H9 (cell line): ENCODE measurements around the gene SP5. TPM values are rescaled to one million over a fixed set of nuclear protein-coding genes. Genes with fewer than 3 reads are reported as not detected.

ENCODE experiments used
- DNase-seq: peaks from one replicate; pipeline ENCODE4 v3.0.0-alpha.2; 2017
- H2AFZ ChIP-seq: one replicate; pipeline ENCODE4 v1.6.1; 2013; ENCODE audit warnings: mild to moderate bottlenecking, low read length, control low read depth, moderate library complexity
- H2AK5ac ChIP-seq: 2 replicates; pipeline ENCODE4 v1.6.1; 2013; ENCODE audit warnings: low read length, control low read depth, mixed read lengths; ENCODE audit not compliant: insufficient read length
- H2BK120ac ChIP-seq: one replicate; pipeline ENCODE4 v1.6.1; 2013; ENCODE audit warnings: low read depth, mild to moderate bottlenecking, low read length, control low read depth, inconsistent platforms; ENCODE audit not compliant: poor library complexity, severe bottlenecking
- H2BK12ac ChIP-seq: 2 replicates; pipeline ENCODE4 v1.6.1; 2013; ENCODE audit warnings: low read length, control low read depth, mixed read lengths, low read depth; ENCODE audit not compliant: insufficient read length
- H2BK15ac ChIP-seq: 2 replicates; pipeline ENCODE4 v1.6.1; 2013; ENCODE audit warnings: low read depth, low read length, control low read depth
- H2BK20ac ChIP-seq: one replicate; pipeline ENCODE4 v1.6.1; 2013; ENCODE audit warnings: low read depth, mild to moderate bottlenecking, low read length, control low read depth, inconsistent platforms; ENCODE audit not compliant: poor library complexity, severe bottlenecking
- H2BK5ac ChIP-seq: 2 replicates; pipeline ENCODE4 v1.6.1; 2013; ENCODE audit warnings: low read length, control low read depth, mixed read lengths; ENCODE audit not compliant: insufficient read length
- H3K14ac ChIP-seq: 2 replicates; pipeline ENCODE4 v1.6.1; 2013; ENCODE audit warnings: low read length, control low read depth; ENCODE audit not compliant: insufficient read depth
- H3K18ac ChIP-seq: 2 replicates; pipeline ENCODE4 v1.6.1; 2013; ENCODE audit warnings: low read depth, mild to moderate bottlenecking, mixed read lengths, low read length, control low read depth; ENCODE audit not compliant: insufficient read length
- H3K23ac ChIP-seq: 2 replicates; pipeline ENCODE4 v1.6.1; 2013; ENCODE audit warnings: low read length, control low read depth, mixed read lengths, low read depth; ENCODE audit not compliant: insufficient read length
- H3K23me2 ChIP-seq: 2 replicates; pipeline ENCODE4 v1.6.1; 2013; ENCODE audit warnings: low read depth, mild to moderate bottlenecking, mixed read lengths, low read length, control low read depth; ENCODE audit not compliant: insufficient read length, poor library complexity, severe bottlenecking
- H3K27ac ChIP-seq: 2 replicates; pipeline ENCODE4 v1.5.1; 2013; ENCODE audit warnings: low read length, control low read depth, mixed read lengths, low read depth; ENCODE audit not compliant: insufficient read length
- H3K27me3 ChIP-seq: 2 replicates; pipeline ENCODE4 v1.6.1; 2013; ENCODE audit warnings: low read length, control low read depth, inconsistent platforms; ENCODE audit not compliant: insufficient read depth
- H3K4ac ChIP-seq: 2 replicates; pipeline ENCODE4 v1.6.1; 2013; ENCODE audit warnings: low read depth, mild to moderate bottlenecking, control low read depth, inconsistent platforms, low read length, moderate library complexity
- H3K4me1 ChIP-seq: 2 replicates; pipeline ENCODE4 v1.6.1; 2013; ENCODE audit warnings: low read length, control low read depth, inconsistent platforms; ENCODE audit not compliant: insufficient read depth
- H3K4me2 ChIP-seq: 2 replicates; pipeline ENCODE4 v1.6.1; 2013; ENCODE audit warnings: low read length, control low read depth, mixed read lengths; ENCODE audit not compliant: insufficient read length, insufficient read depth
- H3K56ac ChIP-seq: 2 replicates; pipeline ENCODE4 v1.6.1; 2013; ENCODE audit warnings: low read depth, mild to moderate bottlenecking, mixed read lengths, low read length, control low read depth; ENCODE audit not compliant: insufficient read length
- H3K79me1 ChIP-seq: 2 replicates; pipeline ENCODE4 v1.6.1; 2013; ENCODE audit warnings: low read depth, mild to moderate bottlenecking, moderate library complexity, low read length, control low read depth, inconsistent platforms; ENCODE audit not compliant: insufficient read depth, poor library complexity, severe bottlenecking
- H3K79me2 ChIP-seq: 2 replicates; pipeline ENCODE4 v1.6.1; 2013; ENCODE audit warnings: low read length, control low read depth, inconsistent platforms; ENCODE audit not compliant: insufficient read depth
- H3K9ac ChIP-seq: 2 replicates; pipeline ENCODE4 v1.6.1; 2013; ENCODE audit warnings: low read length, control low read depth, mixed read lengths; ENCODE audit not compliant: insufficient read length; ENCODE audit errors: extremely low read depth
- H3K9me3 ChIP-seq: one replicate; pipeline ENCODE4 v1.6.1; 2013; ENCODE audit warnings: low read depth, low read length, inconsistent platforms; ENCODE audit not compliant: control insufficient read depth
- H3T11ph ChIP-seq: one replicate; pipeline ENCODE4 v1.6.1; 2013; ENCODE audit warnings: mild to moderate bottlenecking, low read length, control low read depth, inconsistent platforms
- H4K20me1 ChIP-seq: one replicate; pipeline ENCODE4 v1.6.1; 2013; ENCODE audit not compliant: control insufficient read depth, insufficient read length, insufficient read depth
- H4K5ac ChIP-seq: 2 replicates; pipeline ENCODE4 v1.6.1; 2013; ENCODE audit warnings: low read depth, mild to moderate bottlenecking, mixed read lengths, low read length, control low read depth; ENCODE audit not compliant: insufficient read length
- H4K8ac ChIP-seq: replicated peaks from 2 replicates; pipeline ENCODE4 v1.6.1; 2013; ENCODE audit warnings: low read length, control low read depth, mixed read lengths, low read depth; ENCODE audit not compliant: insufficient read length
- H4K91ac ChIP-seq: 2 replicates; pipeline ENCODE4 v1.6.1; 2013; ENCODE audit warnings: low read depth, mild to moderate bottlenecking, moderate library complexity, mixed read lengths, low read length, control low read depth; ENCODE audit not compliant: insufficient read length
- H3K27ac Mint-ChIP-seq, 3 experiments: 2 replicates in 2 of 3; 3 replicates in 1 of 3; pipeline ENCODE4 v1.8.0; 2020 to 2021; ENCODE audit warnings: mixed read lengths in 3 of 3, mild to moderate bottlenecking in 1 of 3, moderate library complexity in 1 of 3
- H3K27me3 Mint-ChIP-seq: 2 replicates; pipeline ENCODE4 v1.8.0; 2021; ENCODE audit warnings: low read depth, mild to moderate bottlenecking, moderate library complexity, mixed read lengths
- H3K36me3 Mint-ChIP-seq, 3 experiments: 2 replicates in 2 of 3; 3 replicates in 1 of 3; pipeline ENCODE4 v1.8.0; 2020 to 2021; ENCODE audit warnings: low read depth in 3 of 3, mixed read lengths in 3 of 3; ENCODE audit not compliant: insufficient read depth in 1 of 3
- H3K4me1 Mint-ChIP-seq, 2 experiments: 2 replicates each; pipeline ENCODE4 v1.8.0; 2020; ENCODE audit warnings: mixed read lengths in 2 of 2
- H3K4me3 Mint-ChIP-seq, 2 experiments: 2 replicates in 1 of 2; 3 replicates in 1 of 2; pipeline ENCODE4 v1.8.0; 2020 to 2021; ENCODE audit warnings: mild to moderate bottlenecking in 2 of 2, mixed read lengths in 2 of 2, moderate library complexity in 1 of 2
- H3K9me3 Mint-ChIP-seq, 2 experiments: 2 replicates in 1 of 2; 3 replicates in 1 of 2; pipeline ENCODE4 v1.8.0; 2020; ENCODE audit warnings: mild to moderate bottlenecking in 2 of 2, mixed read lengths in 2 of 2, moderate library complexity in 1 of 2
- whole genome bisulfite sequencing: extraction: QIAGEN DNeasy Blood & Tissue Kit; methylation state at CpG from one replicate; pipeline ENCODE4 v1.1.7; 2013; ENCODE audit warnings: missing lambda C conversion rate, low lambda C conversion rate, mixed read lengths; ENCODE audit not compliant: insufficient read length; ENCODE audit errors: extremely low coverage; 5-methylcytosine and 5-hydroxymethylcytosine counted together
- total RNA-seq: library from RNA; stranded (reverse); gene quantifications from 2 replicates; pipeline ENCODE4 v1.2.1, GENCODE V29; 2021
- TF ChIP-seq, protein P1 (sequence below): fragments of 200-600 bp; sonication (generic); conservative IDR thresholded peaks from 3 replicates; pipeline ENCODE4 v1.8.0; 2021; ENCODE audit warnings: antibody characterized with exemption, mild to moderate bottlenecking

SP5 gene
- total RNA-seq, 1 experiment from 2014 or later = 1.7 TPM

DNA sequence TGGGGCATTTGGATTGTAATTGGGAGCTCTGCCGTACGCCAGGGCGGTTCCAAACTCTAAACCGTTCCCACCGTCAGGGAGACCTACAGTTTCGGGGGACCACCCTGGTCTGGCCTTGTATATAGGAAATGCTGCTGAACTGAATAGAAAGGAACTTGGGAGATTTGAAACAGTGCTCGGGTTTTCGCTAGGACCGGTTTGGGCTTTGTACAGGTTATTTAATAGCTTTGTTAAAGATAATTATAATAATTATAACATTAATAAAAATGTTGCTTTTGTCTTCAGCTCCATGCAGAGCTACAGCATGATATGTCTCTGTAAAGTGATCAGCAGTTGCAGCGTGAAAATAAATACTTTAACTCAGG, 2.4 kb downstream of the SP5 start:
- Histone ChIP-seq H3K18ac (no peak overlapping the region), H3K9me3 (no peaks in the 10 kb centered on the region), H3K23ac (no peak overlapping the region), H3K9ac (no peak overlapping the region), H3K23me2 (peaks cover 10% of the 10 kb centered on the region), H2BK12ac (no peak overlapping the region), H3K4me1 (no peaks in the 10 kb centered on the region), H4K5ac (no peak overlapping the region), H3K79me2 (no peaks in the 10 kb centered on the region), H2BK20ac (no peak overlapping the region), H3K14ac (no peak overlapping the region), H3T11ph (no peak overlapping the region), H4K20me1 (no peaks in the 10 kb centered on the region), H3K27me3 (peaks cover 53% of the 10 kb centered on the region), H3K79me1 (no peaks in the 10 kb centered on the region), H2AK5ac (no peak overlapping the region), H2BK5ac (no peak overlapping the region), H3K56ac (no peak overlapping the region), H4K8ac (no peak overlapping the region), H2AFZ (no peak overlapping the region), H3K4me2 (peak overlapping the region; percentile 11), H3K27ac (no peak overlapping the region), H2BK120ac (no peak overlapping the region), H2BK15ac (no peak overlapping the region), H4K91ac (no peak overlapping the region), H3K4ac (no peak overlapping the region)
- no CpG with 5 or more reads among the region's 10 CpGs for WGBS
- Mint-ChIP-seq H3K27me3 (peaks cover 96% of the 10 kb centered on the region), H3K9me3 (peaks cover 2 to 14% of the 10 kb centered on the region in 2 experiments; a peak in 3 of 5 replicates), H3K36me3 (no peaks in the 10 kb centered on the region; a peak in 1 of 7 replicates), H3K4me1 (peaks cover 23 to 32% of the 10 kb centered on the region in 2 experiments), H3K27ac (no peak overlapping the region), H3K4me3 (peak overlapping the region; percentile 34 to 75)
- TF ChIP-seq, protein P1, sequence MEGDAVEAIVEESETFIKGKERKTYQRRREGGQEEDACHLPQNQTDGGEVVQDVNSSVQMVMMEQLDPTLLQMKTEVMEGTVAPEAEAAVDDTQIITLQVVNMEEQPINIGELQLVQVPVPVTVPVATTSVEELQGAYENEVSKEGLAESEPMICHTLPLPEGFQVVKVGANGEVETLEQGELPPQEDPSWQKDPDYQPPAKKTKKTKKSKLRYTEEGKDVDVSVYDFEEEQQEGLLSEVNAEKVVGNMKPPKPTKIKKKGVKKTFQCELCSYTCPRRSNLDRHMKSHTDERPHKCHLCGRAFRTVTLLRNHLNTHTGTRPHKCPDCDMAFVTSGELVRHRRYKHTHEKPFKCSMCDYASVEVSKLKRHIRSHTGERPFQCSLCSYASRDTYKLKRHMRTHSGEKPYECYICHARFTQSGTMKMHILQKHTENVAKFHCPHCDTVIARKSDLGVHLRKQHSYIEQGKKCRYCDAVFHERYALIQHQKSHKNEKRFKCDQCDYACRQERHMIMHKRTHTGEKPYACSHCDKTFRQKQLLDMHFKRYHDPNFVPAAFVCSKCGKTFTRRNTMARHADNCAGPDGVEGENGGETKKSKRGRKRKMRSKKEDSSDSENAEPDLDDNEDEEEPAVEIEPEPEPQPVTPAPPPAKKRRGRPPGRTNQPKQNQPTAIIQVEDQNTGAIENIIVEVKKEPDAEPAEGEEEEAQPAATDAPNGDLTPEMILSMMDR = no peak
- DNase-seq = no peak
